Common myeloid progenitor, CD34-positive (primary cell): ENCODE results near the gene ATG4C.

Experiments used
- CTCF ChIA-PET: fragments of 350-600 bp; sonication (Branson Sonifier 250); formaldehyde crosslinking; loops from one replicate; lab custom pipeline; 2021; ENCODE audit warnings: antibody characterized with exemption; lab: Charles Lee
- POLR2A ChIA-PET: fragments of 350-600 bp; sonication (Branson Sonifier 250); formaldehyde crosslinking; loops from one replicate; lab custom pipeline; 2021; ENCODE audit warnings: antibody characterized with exemption; lab: Charles Lee
- DNase-seq, 3 donors: peaks; one replicate each; pipeline versions ENCODE4 v3.0.0 to v3.0.0-alpha.2; 2013
- H3K27ac ChIP-seq, 2 experiments: 1 replicate in 1 of 2; 2 replicates in 1 of 2; pipeline ENCODE4 v1.7.0; 2013; ENCODE audit warnings: inconsistent platforms in 2 of 2, low read length in 2 of 2, mild to moderate bottlenecking in 2 of 2, low read depth in 1 of 2, moderate library complexity in 1 of 2; ENCODE audit not compliant: severe bottlenecking in 2 of 2, insufficient read depth in 1 of 2, poor library complexity in 1 of 2
- H3K27me3 ChIP-seq, 5 experiments: replicated peaks in 2 of 5; 1 replicate in 3 of 5; 2 replicates in 2 of 5; pipeline versions ENCODE4 v1.6.1 to v1.7.0; 2013; ENCODE audit warnings: low read length in 4 of 5, mild to moderate bottlenecking in 2 of 5, moderate library complexity in 2 of 5, inconsistent platforms in 1 of 5; ENCODE audit not compliant: insufficient read depth in 5 of 5, control insufficient read depth in 4 of 5
- H3K36me3 ChIP-seq, 4 experiments: 1 replicate in 2 of 4; 2 replicates in 2 of 4; pipeline versions ENCODE4 v1.6.1 to v1.7.0; 2013; ENCODE audit warnings: low read length in 3 of 4, control low read depth in 1 of 4, mild to moderate bottlenecking in 1 of 4; ENCODE audit not compliant: control insufficient read depth in 4 of 4, insufficient read depth in 4 of 4
- H3K4me1 ChIP-seq, 4 experiments: 1 replicate in 3 of 4; 2 replicates in 1 of 4; pipeline versions ENCODE4 v1.6.1 to v1.7.1; 2013; ENCODE audit warnings: low read length in 3 of 4, mild to moderate bottlenecking in 3 of 4, control low read depth in 1 of 4, inconsistent platforms in 1 of 4, moderate library complexity in 1 of 4; ENCODE audit not compliant: control insufficient read depth in 4 of 4, insufficient read depth in 4 of 4; ENCODE audit errors: control extremely low read depth in 1 of 4
- H3K4me3 ChIP-seq, 7 experiments: 1 replicate in 4 of 7; 2 replicates in 3 of 7; pipeline versions ENCODE4 v1.5.1 to v1.7.0; 2013; ENCODE audit warnings: mild to moderate bottlenecking in 7 of 7, low read length in 6 of 7, moderate library complexity in 6 of 7, inconsistent platforms in 2 of 7, low read depth in 2 of 7, control low read depth in 1 of 7; ENCODE audit not compliant: insufficient read depth in 4 of 7, control insufficient read depth in 1 of 7; ENCODE audit errors: extremely low read depth in 1 of 7
- H3K9me3 ChIP-seq, 5 experiments: 1 replicate in 4 of 5; 2 replicates in 1 of 5; pipeline versions ENCODE4 v1.6.1 to v1.7.1; 2013; ENCODE audit warnings: low read length in 4 of 5, mild to moderate bottlenecking in 2 of 5, inconsistent platforms in 1 of 5, low read depth in 1 of 5, moderate library complexity in 1 of 5; ENCODE audit not compliant: control insufficient read depth in 4 of 5, insufficient read depth in 2 of 5; ENCODE audit errors: control extremely low read depth in 1 of 5
- WGBS: methylation state at CpG from one replicate; pipeline ENCODE4 v1.1.5; 2013; ENCODE audit not compliant: insufficient coverage; 5-methylcytosine and 5-hydroxymethylcytosine counted together

The ATG4C gene

GRCh38 chr1:62841587-62842169 is 57.7 kb downstream of the ATG4C start:
- no peak overlapping the region for H3K4me3 ChIP-seq
- H3K36me3 ChIP-seq = peaks cover 0 to 15% (median 2%) of the 10 kb centered on the region in 4 experiments
- no peaks in the 10 kb centered on the region for H3K9me3 ChIP-seq
- H3K4me1 ChIP-seq = no peaks in the 10 kb centered on the region
- H3K27me3 ChIP-seq = no peaks in the 10 kb centered on the region
- POLR2A ChIA-PET = interaction anchor here (0.5 kb wide), 1 partner anchor 848 kb away, joined by 6 read pairs; no protein-coding TSS in a partner anchor
- no peak overlapping the region for H3K27ac ChIP-seq
- 11% methylated on average over 3 of the region's 3 CpGs for WGBS
- CTCF ChIA-PET = interaction anchor here (0.6 to 1.9 kb wide), 9 partner anchors 9 to 696 kb away, joined by 3 to 9 read pairs (median 3); no protein-coding TSS in a partner anchor
- peak; percentile 67 to 82 (median 77) for DNase-seq

GRCh38 chr1:62844030-62844429 is 60.1 kb downstream of the ATG4C start:
- Histone ChIP-seq H3K9me3 (no peaks in the 10 kb centered on the region), H3K4me1 (no peaks in the 10 kb centered on the region), H3K36me3 (peaks cover 0 to 8% (median 2%) of the 10 kb centered on the region in 4 experiments), H3K4me3 (no peak overlapping the region), H3K27ac (no peak overlapping the region), H3K27me3 (no peaks in the 10 kb centered on the region)
- no peak for DNase-seq
- CTCF ChIA-PET = interaction anchor here (0.8 kb wide), 1 partner anchor 43 kb away, joined by 3 read pairs; no protein-coding TSS in a partner anchor
- POLR2A ChIA-PET = no interaction called here

GRCh38 chr1:62849031-62849430 is 65.1 kb downstream of the ATG4C start:
- Histone ChIP-seq H3K27ac (no peak overlapping the region), H3K27me3 (no peaks in the 10 kb centered on the region), H3K36me3 (peaks cover 2 to 14% (median 4%) of the 10 kb centered on the region in 4 experiments), H3K4me1 (no peaks in the 10 kb centered on the region), H3K9me3 (no peaks in the 10 kb centered on the region), H3K4me3 (no peak overlapping the region)
- ChIA-PET CTCF (interaction anchor here (1.8 kb wide), 1 partner anchor 9 kb away, joined by 4 read pairs; no protein-coding TSS in a partner anchor), POLR2A (interaction anchor here (0.7 kb wide), 1 partner anchor 30 kb away, joined by 3 read pairs; no protein-coding TSS in a partner anchor)
- DNase-seq = peak in 1 of 3 donors; percentile 2
- WGBS = no CpG with 5 or more reads among the region's 4 CpGs

- Histone ChIP-seq H3K27ac (no peak overlapping the region), H3K9me3 (no peaks in the 10 kb centered on the region), H3K36me3 (peaks cover 7 to 10% (median 8%) of the 10 kb centered on the region in 4 experiments), H3K4me1 (no peaks in the 10 kb centered on the region), H3K4me3 (no peak overlapping the region), H3K27me3 (no peaks in the 10 kb centered on the region)
- no peak for DNase-seq
- ChIA-PET POLR2A (no interaction called here), CTCF (no interaction called here)
Observed at GRCh38 chr1:62852253-62852652, 68.3 kb downstream of the ATG4C start.

- Histone ChIP-seq H3K36me3 (peaks cover 6 to 11% (median 9%) of the 10 kb centered on the region in 4 experiments), H3K9me3 (no peaks in the 10 kb centered on the region), H3K4me1 (no peaks in the 10 kb centered on the region), H3K27ac (no peak overlapping the region), H3K4me3 (no peak overlapping the region), H3K27me3 (no peaks in the 10 kb centered on the region)
- no peak for DNase-seq
- ChIA-PET POLR2A (no interaction called here), CTCF (no interaction called here)
- 100% methylated on average over 8 of the region's 9 CpGs for WGBS
Observed at GRCh38 chr1:62856960-62857359, 73.0 kb downstream of the ATG4C start.

GRCh38 chr1:62869217-62869754 is 85.4 kb downstream of the ATG4C start:
- CTCF ChIA-PET = no interaction called here
- H3K27ac ChIP-seq = no peak overlapping the region
- no CpG with 5 or more reads among the region's 3 CpGs for WGBS
- H3K27me3 ChIP-seq = no peaks in the 10 kb centered on the region
- no peaks in the 10 kb centered on the region for H3K4me1 ChIP-seq
- DNase-seq = no peak
- H3K36me3 ChIP-seq = no peaks in the 10 kb centered on the region
- no peak overlapping the region for H3K4me3 ChIP-seq
- POLR2A ChIA-PET = no interaction called here
- H3K9me3 ChIP-seq = no peaks in the 10 kb centered on the region

GRCh38 chr1:62870148-62870547 is 86.2 kb downstream of the ATG4C start:
- CTCF ChIA-PET = no interaction called here
- WGBS = no CpG with 5 or more reads among the region's 1 CpG

More at GRCh38 chr1:62870148-62870547, 86.2 kb downstream of the ATG4C start:
- POLR2A ChIA-PET = no interaction called here
- H3K4me1 ChIP-seq = no peaks in the 10 kb centered on the region
- H3K36me3 ChIP-seq = no peaks in the 10 kb centered on the region
- no peaks in the 10 kb centered on the region for H3K9me3 ChIP-seq
- no peak overlapping the region for H3K4me3 ChIP-seq
- DNase-seq = no peak
- peaks cover 0 to 4% (median 0%) of the 10 kb centered on the region in 5 experiments for H3K27me3 ChIP-seq
- H3K27ac ChIP-seq = no peak overlapping the region
